HUES64 (cell line): ENCODE data around the gene PHF19.

ENCODE experiments used
- H3K27ac ChIP-seq: 2 replicates; pipeline ENCODE4 v1.7.0; 2013; ENCODE audit warnings: low read depth, low read length, inconsistent platforms
- H3K27me3 ChIP-seq: 2 replicates; pipeline ENCODE4 v1.6.1; 2013; ENCODE audit warnings: mild to moderate bottlenecking, low read length; ENCODE audit not compliant: insufficient read depth
- H3K36me3 ChIP-seq: 2 replicates; pipeline ENCODE4 v1.6.1; 2013; ENCODE audit warnings: mild to moderate bottlenecking, low read length; ENCODE audit not compliant: insufficient read depth
- H3K4me1 ChIP-seq: 2 replicates; pipeline ENCODE4 v1.6.1; 2013; ENCODE audit warnings: mild to moderate bottlenecking, low read length, moderate library complexity; ENCODE audit not compliant: insufficient read depth
- H3K4me3 ChIP-seq: 2 replicates; pipeline ENCODE4 v1.5.1; 2013; ENCODE audit warnings: mild to moderate bottlenecking, low read length, moderate library complexity
- H3K9ac ChIP-seq: 2 replicates; pipeline ENCODE4 v1.6.1; 2013; ENCODE audit warnings: mild to moderate bottlenecking, low read depth, low read length
- H3K9me3 ChIP-seq: 2 replicates; pipeline ENCODE4 v1.6.1; 2013; ENCODE audit warnings: low read depth, low read length; ENCODE audit not compliant: insufficient read depth
- WGBS: fragments of 150-250, 120-280 bp; methylation state at CpG from one replicate; pipeline ENCODE4 v1.1.7; 2013; ENCODE audit warnings: missing lambda C conversion rate; 5-methylcytosine and 5-hydroxymethylcytosine counted together

PHF19 gene

GRCh38 chr9:120820095-120820494 is 56.9 kb downstream of the PHF19 start:
- Histone ChIP-seq H3K27ac (no peak overlapping the region), H3K9me3 (no peaks in the 10 kb centered on the region), H3K4me1 (no peaks in the 10 kb centered on the region), H3K27me3 (no peaks in the 10 kb centered on the region), H3K9ac (no peak overlapping the region), H3K4me3 (no peak overlapping the region), H3K36me3 (peaks cover 96% of the 10 kb centered on the region)
- 94% methylated on average over 3 of the region's 4 CpGs for WGBS

DNA sequence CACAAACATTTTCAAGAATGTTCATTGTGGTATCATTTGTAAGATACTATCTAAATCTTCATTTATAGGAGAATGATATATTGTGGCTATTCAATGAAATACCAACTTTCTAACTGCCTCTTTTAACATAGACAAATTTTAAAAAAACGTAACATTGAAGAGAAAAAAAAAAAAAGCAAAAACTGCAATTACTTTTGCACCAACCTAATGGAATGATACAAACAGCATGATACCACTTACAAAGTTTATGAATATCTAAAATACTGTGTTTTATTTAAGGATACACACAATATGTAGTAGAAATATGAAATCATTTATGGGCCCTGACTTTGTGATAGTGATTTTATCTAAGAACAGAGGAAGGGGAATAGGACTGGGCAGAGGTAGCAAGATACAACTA is 58.4 kb downstream of the PHF19 start:
- Histone ChIP-seq H3K27ac (no peak overlapping the region), H3K36me3 (peaks cover 83% of the 10 kb centered on the region), H3K9ac (no peak overlapping the region), H3K4me3 (no peak overlapping the region), H3K27me3 (no peaks in the 10 kb centered on the region), H3K9me3 (no peaks in the 10 kb centered on the region), H3K4me1 (no peaks in the 10 kb centered on the region)
- WGBS = 100% methylated on average over 1 of the region's 1 CpG

GRCh38 chr9:120815075-120815474 is 61.9 kb downstream of the PHF19 start:
- no peaks in the 10 kb centered on the region for H3K4me1 ChIP-seq
- no peaks in the 10 kb centered on the region for H3K9me3 ChIP-seq
- no peak overlapping the region for H3K9ac ChIP-seq
- H3K4me3 ChIP-seq = no peak overlapping the region
- 90% methylated on average over 4 of the region's 4 CpGs for WGBS
- peaks cover 51% of the 10 kb centered on the region for H3K36me3 ChIP-seq
- H3K27me3 ChIP-seq = no peaks in the 10 kb centered on the region
- no peak overlapping the region for H3K27ac ChIP-seq

DNA sequence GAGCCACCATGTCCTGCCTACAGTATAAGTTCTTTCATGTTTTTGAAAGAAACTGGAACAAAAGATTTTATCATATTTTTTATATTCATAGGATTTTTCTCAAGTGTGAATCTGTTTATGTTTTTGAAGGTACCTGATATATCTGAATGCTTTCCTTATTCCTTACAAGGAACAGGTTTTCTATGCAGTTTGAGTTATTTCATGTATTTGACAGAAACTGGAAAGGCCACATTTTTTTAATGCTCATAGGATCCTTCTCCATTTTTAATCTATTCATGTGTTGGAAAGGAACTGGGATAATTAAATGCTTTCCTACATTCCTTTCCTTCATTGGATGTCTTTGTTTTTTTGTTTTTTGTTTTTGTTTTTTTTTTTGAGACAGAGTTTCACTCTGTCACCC is 68.1 kb downstream of the PHF19 start:
- no peaks in the 10 kb centered on the region for H3K27me3 ChIP-seq
- no peak overlapping the region for H3K9ac ChIP-seq
- H3K27ac ChIP-seq = no peak overlapping the region
- no peaks in the 10 kb centered on the region for H3K4me1 ChIP-seq
- H3K9me3 ChIP-seq = peaks cover 36% of the 10 kb centered on the region
- no peaks in the 10 kb centered on the region for H3K36me3 ChIP-seq
- H3K4me3 ChIP-seq = no peak overlapping the region

GRCh38 chr9:120807607-120808379 is 69.2 kb downstream of the PHF19 start:
- Histone ChIP-seq H3K9me3 (peaks cover 36% of the 10 kb centered on the region), H3K4me3 (no peak overlapping the region), H3K27me3 (no peaks in the 10 kb centered on the region), H3K36me3 (no peaks in the 10 kb centered on the region), H3K4me1 (no peaks in the 10 kb centered on the region), H3K9ac (no peak overlapping the region), H3K27ac (no peak overlapping the region)
